GM10847 (cell line): ENCODE results near the gene SPO11.

ENCODE experiments used
- POLR2A ChIP-seq: IDR thresholded peaks from 2 replicates; pipeline ENCODE4 v1.6.1; 2011; ENCODE audit not compliant: insufficient read length; ENCODE audit errors: extremely low read depth

SPO11 gene

DNA sequence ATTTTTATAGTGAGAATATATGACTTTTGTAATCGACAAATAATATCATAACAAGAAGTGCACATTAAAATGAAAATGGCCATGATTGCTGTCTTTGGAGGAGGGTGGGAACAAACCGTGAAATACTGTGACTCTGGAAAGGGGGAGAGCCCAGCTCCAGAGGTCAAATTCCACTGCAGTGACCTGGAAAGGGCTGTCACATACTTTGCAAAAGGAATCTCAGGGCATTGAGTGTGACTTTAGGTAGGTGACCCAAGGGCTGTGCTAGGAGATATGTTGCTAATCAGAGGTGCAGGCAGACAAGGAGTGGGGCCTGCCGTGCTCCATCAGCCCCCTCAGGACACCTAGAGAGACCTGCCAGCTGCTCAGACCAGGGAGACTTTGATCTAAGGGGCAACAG, 35.1 kb upstream of the SPO11 start:
- no peak for TF ChIP-seq POLR2A

DNA sequence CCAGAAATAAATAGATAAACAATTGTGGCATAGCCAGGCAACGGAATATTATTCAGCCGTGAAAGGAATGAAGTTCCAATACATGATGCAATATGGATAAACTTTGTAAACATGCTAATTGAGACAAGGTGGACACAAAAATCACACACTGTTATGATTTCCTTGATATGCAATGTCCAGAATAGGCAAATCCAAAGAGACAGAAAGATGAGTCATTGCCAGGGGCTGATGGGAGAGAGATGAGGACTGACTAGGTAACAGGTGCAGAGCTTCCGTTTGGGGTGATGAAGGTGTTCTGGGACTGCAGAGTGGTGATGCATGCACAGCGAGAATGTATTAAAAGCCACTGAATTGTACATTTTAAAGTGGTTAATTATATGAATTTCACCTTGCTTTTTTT, 31.1 kb upstream of the SPO11 start:
- no peak for TF ChIP-seq POLR2A

DNA sequence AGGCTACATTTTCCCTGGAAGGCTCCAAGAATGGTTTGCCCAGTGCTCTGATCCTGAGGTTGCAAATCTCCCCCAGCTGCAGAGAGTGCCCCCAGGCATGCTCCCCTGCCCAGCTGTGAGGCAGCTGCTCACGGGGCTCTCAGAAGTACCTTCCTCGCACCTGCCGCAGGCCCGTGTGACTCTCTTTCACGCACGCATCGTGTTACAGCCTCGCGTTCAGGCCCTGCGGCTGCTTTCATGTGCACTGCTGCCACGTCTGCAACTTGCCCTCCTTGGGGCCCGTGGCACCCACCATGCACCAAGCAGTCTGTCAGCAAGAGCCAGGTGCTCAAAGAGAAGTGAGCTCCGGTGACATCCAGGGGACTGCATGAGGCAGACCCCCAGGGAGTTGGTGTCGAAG, 28.6 kb upstream of the SPO11 start:
- no peak for TF ChIP-seq POLR2A

DNA sequence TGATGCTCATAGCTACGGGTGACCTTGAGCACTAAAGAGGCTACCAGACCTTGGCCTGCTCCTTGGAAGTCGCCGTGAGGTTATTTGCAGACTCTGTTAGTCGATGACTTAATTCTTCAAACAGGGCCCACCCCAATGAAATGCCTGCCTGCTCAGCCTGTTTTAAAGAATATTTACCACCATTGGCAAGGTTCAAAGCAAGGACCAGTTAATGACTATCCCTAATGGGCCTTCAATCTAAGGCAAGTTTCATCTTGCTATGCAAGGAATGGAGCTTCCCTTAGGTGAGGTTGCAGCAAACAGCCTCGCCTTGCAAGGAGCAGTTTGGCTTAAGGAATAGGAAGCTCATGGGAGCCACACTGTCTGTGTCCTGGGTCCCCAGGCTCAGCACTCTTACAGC, 22.9 kb upstream of the SPO11 start:
- no peak for TF ChIP-seq POLR2A

DNA sequence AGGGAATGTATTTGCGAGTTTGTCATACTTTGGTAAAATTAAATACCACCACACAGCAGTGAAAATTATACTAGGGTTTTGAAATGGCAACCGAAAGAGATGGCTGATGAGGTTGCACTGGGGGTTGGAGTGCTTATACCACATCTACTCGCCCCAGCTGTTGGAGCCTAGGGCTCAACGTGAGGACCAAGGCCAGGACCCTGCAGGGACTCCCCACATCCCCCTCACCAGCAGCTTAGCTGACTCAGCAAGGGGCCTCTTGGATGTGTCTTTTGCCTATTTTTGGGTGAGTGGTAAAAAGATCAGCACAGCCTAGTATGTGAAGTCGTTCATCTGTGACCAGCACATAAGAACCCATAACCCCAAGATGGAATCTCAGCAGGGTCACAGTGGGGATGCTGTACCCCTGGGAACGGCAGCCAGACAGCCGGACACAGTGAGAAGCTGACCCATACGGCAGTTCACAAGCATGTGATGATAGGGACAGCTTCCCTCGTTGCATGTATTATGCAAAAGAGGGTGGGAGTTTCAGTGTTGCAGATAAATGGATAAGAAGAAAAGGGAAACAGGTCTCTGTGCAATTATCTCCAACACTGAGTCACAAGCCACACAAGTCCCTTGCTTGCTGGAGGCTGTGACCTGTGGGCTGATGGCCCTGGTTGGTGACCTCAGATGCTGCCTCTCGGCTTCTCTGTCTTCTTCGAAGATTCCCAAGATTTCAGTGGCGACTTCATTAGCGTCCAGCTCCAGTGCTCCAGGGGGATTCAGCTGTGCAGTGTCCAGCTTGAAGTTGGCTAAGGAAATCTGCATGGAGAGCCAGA, 20.9 kb upstream of the SPO11 start:
- TF ChIP-seq POLR2A: no peak

DNA sequence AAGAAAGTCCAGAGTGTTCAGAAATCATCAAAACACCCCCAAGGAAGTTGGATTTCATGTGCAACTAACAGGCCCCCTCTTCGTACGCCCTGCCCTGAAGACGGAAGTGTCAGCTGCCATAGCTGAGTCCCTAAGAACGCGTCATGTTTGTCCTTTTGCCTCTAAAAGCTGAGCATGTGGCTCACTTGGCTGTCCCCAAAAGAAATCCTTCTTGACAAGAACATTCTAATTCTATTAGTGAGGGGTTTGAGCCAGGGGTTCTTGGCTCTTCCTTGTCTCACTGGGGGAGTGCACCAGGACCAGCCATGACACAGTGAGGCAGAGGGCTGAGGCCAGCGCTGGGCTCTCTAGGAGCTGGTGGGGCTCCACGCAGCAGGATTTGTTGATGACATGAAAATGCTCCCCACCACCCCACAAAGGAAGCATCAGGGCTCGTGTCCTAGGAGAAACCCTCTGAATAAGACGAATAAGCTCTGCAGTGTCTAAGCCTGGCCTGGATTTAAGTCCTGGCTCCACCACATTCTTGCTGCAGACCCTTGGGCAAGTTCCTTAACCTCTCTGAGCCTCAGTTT, 20.0 kb upstream of the SPO11 start:
- TF ChIP-seq POLR2A: no peak

DNA sequence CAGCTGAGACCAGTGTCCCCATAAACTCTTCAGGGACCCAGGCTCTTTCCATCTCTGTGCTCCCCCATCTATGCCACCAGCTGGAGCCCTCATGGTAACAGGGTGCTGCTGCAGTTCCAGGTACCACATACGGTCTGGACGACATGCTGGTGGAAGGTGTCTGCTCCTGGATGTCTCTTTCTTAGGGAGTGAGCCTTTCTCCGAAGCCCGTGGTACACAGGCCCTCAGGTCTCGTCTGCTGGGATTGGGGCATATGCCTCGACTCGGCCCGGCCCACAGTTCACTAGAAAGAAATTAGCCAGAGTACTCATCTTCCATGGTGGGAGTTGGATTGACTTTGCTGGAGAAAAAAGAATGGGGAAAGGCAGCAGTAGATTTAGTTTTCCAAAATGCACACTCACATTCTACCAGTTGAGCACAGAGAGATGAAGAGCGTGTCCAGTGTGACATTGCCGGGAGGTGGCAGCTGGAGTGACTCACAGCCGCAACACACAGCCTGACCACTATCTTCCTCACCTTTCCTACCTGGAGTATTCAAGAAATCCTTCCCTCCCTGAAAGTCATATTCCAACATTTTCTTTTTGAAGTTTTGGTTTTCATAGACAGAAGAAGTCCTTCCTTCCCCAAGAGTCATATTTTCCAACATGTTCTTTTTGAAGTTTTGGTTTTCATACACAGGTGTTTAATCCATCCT, 18.6 kb upstream of the SPO11 start:
- TF ChIP-seq POLR2A: no peak

DNA sequence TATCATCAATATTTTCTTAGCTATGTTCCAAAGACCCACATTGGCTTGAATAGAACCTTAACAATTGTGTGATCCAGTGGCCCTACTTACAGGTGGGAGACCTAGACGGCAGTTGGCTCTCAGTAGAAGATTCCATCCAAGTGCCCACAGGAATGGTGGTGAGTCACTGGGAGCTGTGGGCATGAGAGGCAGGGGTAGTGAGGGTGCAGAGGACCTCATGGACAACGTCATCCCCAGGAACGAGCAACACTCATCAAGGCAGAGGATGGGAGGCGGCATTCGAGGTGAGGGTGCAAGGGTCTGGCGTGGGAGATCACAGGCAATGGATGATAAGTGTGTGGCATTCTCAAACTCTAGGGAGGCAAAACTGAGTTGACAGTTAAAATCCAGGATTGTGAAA, 17.5 kb upstream of the SPO11 start:
- no peak for TF ChIP-seq POLR2A

DNA sequence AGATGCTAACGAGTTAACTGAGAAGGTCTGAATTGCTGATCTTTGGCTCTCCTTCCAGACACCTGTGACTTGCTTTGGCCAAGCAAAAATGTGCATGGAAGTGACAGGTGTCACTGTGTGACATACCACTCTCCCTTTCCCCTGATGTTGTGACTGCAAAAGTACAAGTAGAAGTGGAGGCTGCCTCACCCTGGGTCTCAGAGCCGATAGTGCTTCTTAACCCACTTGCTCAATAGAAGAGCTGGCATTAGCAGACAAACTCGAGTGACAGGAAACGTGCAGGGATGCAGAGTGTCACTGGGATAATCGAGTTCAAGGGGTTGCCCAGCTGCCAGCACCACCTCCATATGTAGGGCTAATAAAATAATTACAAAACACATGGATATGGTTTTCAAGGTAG, 16.4 kb upstream of the SPO11 start:
- no peak for TF ChIP-seq POLR2A

DNA sequence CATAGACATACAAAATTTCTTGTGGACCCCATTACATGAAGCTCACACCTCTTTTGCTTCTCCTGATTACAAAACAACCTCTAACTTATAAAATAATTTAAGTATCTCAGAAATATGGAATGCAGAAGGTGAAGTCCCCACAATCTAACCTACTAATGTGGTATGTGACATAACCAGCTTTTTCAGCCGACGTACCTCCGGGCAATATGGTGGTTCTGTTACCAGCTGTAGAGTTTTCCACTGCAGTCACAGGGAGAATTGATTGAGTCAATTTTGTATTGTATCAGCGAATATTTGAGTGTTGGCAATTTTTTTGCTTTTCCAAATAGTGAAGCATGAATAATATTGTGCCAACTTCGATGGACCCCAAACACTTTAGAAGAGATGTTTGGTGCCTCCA, 15.7 kb upstream of the SPO11 start:
- no peak for TF ChIP-seq POLR2A

DNA sequence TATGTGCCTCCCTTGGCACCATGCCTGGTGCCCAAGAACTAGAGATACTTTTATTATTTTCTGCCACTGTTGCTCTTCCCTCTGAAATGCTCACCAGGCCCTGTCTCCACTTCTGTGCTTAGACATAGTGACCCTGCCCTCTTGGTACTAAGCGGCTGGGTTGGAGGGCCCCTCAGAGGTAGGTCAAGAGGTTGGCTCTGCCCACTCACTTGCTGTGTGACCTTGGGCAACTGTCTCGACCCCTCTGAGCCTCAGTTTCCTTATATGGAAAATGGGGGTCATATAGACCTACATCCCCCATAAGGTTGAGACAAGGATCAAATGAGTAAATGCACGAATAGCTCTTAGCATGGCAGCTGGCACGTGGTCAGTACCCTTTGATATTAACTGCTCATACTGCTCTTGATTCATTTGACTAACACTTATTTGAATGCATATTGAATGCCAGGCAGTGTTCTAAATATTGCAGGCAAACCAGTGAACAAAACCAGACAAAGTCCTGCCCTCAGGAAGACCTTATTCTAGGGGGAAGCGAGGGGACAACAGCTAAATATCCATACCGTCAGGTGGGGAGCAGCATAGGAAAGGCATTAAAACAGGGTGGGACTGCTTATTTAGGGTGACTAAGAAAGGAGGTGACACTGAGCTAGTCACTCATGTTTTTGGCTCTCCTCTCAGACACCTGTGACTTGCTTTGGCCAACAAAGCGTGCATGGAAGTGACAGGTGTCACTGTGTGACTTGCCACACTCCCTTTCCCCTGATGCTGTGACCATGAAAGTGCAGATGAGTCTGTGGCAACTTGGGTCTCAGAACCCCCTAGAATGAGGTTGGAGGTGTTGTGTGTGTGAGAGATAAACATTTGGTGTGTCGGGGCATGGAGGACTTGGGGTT, 14.3 kb upstream of the SPO11 start:
- no peak for TF ChIP-seq POLR2A

DNA sequence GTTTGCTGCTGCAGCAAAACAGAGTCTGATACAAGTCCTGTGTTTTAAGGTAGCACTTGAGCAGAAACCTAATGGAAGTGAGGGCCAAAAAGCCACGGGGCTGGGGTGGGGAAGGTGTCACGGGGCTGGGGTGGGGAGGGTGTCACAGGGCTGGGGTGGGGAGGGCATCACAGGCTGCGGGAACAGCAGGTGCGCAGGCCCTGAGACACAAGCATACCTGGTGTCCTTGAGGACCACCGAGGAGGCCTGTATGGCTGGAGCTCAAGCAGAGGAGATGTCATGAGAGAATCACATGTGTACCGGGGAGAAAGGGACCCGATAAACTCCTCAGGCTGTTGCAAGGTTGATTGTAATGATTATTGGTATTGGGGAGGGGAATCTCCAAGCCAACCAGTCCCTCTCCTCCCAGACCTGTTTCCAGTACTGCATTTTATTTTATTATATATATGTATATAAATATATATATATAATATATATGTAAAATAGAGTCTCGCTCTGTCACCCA, 13.6 kb upstream of the SPO11 start:
- TF ChIP-seq POLR2A: no peak

DNA sequence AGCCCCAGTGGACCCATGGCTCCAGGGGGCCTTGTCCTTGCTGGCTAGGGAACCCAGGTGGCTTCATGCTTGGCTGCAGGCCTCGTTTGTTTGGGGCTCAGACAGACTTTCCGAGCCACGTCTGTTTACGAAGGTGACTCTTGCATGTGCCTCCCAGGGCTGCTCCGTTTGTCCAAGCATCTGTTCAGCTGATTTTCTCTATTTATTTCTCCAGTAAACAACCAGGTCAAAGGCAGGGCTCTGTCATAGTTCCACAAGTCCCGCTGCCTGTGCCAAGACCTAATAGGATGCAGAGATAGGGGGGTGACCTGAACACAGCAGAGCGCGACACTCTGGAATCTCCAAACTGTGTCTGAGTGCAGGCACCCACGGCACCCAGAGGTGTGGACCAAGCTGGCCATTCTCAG, 12.8 kb upstream of the SPO11 start:
- TF ChIP-seq POLR2A: no peak

DNA sequence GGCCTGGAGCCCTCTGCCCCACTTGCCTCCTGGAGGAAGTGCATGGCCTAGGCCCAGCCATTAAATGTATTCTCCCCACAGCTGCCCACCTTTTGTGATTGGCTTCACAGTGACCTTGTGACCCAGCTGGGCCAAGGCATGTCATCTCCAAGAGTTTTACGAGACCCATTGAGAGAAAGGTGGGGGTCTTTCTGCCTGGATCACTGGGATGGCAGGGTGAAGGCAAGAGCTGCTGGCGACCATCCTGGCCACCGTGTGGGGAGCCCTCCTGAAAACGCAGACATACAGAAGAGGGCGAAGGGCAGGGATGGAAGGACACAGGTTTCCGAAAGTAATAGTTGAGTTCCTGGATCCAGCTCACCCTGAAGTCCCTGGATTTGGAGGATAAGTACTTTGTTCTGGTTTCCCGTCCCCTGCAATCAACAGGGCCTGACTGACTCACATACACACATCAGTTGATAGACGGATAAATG, 12.3 kb upstream of the SPO11 start:
- no peak for TF ChIP-seq POLR2A

DNA sequence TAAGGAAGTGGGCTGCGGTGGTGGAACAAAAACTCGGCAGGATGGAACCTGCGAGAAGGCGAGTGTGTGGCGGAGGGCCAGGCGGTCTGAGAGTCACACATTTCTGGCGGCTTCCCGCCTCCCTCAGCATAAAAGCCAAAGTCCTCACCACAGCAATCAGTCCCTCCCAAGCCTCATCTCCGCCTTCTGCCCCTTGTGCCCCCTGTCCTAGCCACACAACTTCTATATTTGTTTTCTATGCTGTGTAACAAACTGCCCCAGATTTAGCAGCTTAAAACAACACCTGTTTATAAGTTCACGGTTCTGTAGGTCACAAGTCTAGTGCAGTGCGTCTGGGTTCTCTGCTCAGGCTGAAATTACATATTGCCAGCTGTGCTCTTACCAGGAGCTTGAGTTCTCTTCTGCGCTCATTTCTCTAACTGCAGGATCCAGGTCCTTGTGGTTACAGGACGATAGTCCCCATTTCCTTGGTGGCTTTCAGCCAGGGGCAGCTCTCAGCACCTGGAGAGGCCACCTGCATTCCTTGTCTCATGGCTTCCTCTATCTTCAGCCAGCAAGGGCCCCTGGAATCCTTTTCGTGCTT, 11.7 kb upstream of the SPO11 start:
- TF ChIP-seq POLR2A: no peak

DNA sequence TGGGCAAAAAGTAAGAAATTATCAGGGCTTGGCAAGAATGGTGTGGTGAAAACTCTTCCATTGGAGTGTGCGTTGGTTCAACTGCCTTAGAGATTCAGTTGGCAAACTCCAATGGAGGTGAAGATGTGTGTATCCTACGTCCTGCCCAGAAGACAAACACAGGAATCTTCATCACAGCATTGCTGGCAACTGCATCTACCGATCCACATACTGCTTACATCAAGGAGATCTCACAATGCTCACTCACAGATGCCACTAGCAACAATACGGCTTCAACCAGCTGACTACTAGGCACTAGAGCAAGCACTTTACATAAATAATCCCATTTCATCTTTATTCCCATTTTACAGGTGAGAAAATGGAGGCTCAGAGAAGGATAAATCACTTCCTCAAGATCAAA, 10.0 kb upstream of the SPO11 start:
- TF ChIP-seq POLR2A: no peak
